IPS-NIHi11 (cell line): ENCODE measurements around the gene MACF1.
"Not testable (repeated sequence)": the region's sequence is repeated elsewhere in the genome, so short reads cannot be mapped to it uniquely, and the experiment has no call there.

Experiments
- DNase-seq: peaks from one replicate; pipeline ENCODE4 v3.0.0; 2012; ENCODE audit warnings: mixed read lengths, low spot score

MACF1 gene

DNA sequence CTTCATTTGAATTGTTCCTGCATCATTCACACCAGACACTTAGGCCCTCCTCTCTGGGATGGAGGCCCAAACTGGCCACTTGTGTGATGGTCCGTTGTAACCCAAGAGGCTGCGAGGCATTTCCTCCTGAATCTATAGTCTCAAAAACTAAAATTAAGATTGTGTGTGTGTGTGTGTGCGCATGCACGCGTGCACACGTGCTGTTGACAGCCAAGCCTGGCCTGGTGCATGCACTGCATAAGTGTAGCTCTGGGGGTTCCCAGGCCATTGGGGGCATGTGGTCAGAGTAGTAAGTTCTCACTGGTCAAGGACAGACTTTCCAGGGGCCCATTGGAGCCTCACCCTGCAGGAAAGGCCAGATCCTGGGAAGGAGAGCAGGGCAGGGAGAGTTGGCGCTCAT is 313.4 kb downstream of the MACF1 start:
- not testable (repeated sequence) for DNase-seq

GRCh38 chr1:39519376-39519775 is 314.9 kb downstream of the MACF1 start:
- DNase-seq = not testable (repeated sequence)

- not testable (repeated sequence) for DNase-seq
These were observed 317.7 kb downstream of the MACF1 start for GRCh38 chr1:39522221-39522620.

GRCh38 chr1:39522661-39523567 is 318.4 kb downstream of the MACF1 start:
- DNase-seq = no peak

DNA sequence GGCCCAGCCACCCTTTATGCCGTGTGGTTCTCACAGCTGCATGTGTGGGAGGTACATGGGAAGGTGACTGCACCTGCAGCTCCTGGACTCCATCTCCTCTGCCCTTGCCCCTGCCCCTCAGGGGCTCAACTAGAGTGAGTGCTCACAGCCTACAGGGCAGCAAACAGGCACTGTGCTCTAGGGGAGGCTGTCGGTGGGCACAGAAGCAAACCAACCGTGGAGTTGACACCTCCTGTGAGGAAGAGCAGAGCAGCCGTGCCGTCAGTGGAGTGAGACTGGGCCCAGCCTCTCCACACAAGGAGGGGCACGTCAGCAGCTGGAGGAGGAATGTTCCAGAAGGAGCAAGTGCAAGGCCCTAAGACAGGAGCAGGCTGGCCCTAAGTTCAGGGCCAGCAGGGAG is 319.7 kb downstream of the MACF1 start:
- no peak for DNase-seq

GRCh38 chr1:39524591-39525365 is 320.3 kb downstream of the MACF1 start:
- no peak for DNase-seq

GRCh38 chr1:39525366-39526165 is 321.1 kb downstream of the MACF1 start:
- no peak for DNase-seq

GRCh38 chr1:39526466-39527189 is 322.1 kb downstream of the MACF1 start:
- no peak for DNase-seq

GRCh38 chr1:39527190-39527579 is 322.7 kb downstream of the MACF1 start:
- DNase-seq = not testable (repeated sequence)

GRCh38 chr1:39528082-39528481 is 323.6 kb downstream of the MACF1 start:
- no peak for DNase-seq

- no peak for DNase-seq
These were observed 325.5 kb downstream of the MACF1 start for GRCh38 chr1:39529901-39530535.

DNA sequence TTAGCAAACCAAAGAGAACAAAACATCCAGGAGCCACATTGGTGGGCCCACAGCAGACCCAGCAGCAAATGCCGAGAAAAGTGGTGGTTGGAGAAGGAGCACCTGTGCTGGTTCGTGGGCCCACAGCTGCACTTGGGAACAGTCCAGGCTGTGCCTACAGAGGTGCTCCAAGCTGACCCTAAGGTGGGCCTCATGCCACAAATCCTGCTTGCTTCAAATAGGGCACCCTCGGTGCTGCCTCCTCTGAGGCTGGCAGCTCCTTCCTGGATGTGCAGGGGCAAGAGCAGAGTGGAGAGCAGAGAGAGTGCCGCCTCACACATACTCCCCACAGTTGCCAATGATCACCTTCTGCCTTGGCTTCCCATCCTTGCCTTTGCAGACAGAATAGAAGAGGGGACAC is 327.0 kb downstream of the MACF1 start:
- no peak for DNase-seq

- no peak for DNase-seq
These were observed 328.9 kb downstream of the MACF1 start for GRCh38 chr1:39533442-39533841.
